MM.1S (cell line): ENCODE results near the gene DDC.

Experiments used
- CTCF ChIP-seq: fragments of 300-600 bp; sonication (generic); IDR thresholded peaks from 2 replicates; pipeline ENCODE4 v1.5.1; 2016; ENCODE audit warnings: antibody characterized with exemption, low read length, mixed read lengths
- EZH2 ChIP-seq: fragments of 300-600 bp; sonication (generic); optimal IDR thresholded peaks from 2 replicates; pipeline ENCODE3; 2017; ENCODE audit warnings: low read depth, mild to moderate bottlenecking, antibody characterized with exemption, low read length, mixed read lengths
- EZH2phosphoT487 ChIP-seq: fragments of 300-600 bp; sonication (generic); IDR thresholded peaks from 2 replicates; pipeline ENCODE4 v1.6.1; 2018; ENCODE audit warnings: antibody characterized with exemption, low read length

DNA sequence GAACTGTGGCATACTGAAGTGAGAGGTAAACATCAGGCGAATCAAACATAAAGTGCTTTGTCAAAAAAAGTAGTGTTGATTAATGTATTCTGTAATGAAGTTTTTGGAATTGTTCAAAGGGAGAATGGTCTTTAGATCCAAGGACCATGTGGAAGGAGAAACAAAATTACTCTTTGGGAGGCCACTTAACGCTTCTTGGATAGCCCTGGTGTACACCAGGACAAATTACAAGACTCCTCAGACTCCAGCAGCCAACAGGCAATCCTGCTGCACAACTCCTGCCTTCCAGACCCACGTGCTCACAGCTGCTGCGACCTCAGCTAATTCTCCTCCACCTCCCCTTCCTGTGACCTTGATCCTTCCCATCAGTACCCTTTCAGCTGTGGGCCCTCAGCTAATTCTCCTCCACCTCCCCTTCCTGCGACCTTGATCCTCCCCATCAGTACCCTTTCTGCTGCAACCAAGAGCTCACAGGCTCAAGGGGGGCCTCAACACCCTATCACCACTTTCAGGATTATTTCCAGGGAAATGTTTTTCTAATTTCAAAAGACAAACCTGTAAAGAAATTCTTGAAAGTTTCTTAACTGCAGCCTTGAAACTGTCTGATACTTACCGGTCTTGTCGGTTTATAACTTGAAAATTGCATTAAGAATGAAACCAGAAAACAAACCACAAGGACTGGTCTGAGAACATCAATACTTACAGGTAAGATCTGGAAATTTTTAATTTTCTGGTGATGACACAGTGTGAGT lies 29.7 kb upstream of the DDC start:
- no peak for TF ChIP-seq CTCF
- TF ChIP-seq EZH2 = no peak
- no peak for TF ChIP-seq EZH2phosphoT487
